GM10266 (cell line): ENCODE results near the gene WDFY2.

Source experiments
- DNase-seq: peaks from one replicate; pipeline ENCODE4 v3.0.0; 2012; ENCODE audit errors: extremely low spot score
- TF ChIP-seq, protein P1 (sequence below): IDR thresholded peaks from 2 replicates; pipeline ENCODE4 v1.5.1; 2012; ENCODE audit warnings: mild to moderate bottlenecking, low read depth; ENCODE audit not compliant: control insufficient read depth, insufficient read depth; ENCODE audit errors: missing control alignments

The WDFY2 gene

DNA sequence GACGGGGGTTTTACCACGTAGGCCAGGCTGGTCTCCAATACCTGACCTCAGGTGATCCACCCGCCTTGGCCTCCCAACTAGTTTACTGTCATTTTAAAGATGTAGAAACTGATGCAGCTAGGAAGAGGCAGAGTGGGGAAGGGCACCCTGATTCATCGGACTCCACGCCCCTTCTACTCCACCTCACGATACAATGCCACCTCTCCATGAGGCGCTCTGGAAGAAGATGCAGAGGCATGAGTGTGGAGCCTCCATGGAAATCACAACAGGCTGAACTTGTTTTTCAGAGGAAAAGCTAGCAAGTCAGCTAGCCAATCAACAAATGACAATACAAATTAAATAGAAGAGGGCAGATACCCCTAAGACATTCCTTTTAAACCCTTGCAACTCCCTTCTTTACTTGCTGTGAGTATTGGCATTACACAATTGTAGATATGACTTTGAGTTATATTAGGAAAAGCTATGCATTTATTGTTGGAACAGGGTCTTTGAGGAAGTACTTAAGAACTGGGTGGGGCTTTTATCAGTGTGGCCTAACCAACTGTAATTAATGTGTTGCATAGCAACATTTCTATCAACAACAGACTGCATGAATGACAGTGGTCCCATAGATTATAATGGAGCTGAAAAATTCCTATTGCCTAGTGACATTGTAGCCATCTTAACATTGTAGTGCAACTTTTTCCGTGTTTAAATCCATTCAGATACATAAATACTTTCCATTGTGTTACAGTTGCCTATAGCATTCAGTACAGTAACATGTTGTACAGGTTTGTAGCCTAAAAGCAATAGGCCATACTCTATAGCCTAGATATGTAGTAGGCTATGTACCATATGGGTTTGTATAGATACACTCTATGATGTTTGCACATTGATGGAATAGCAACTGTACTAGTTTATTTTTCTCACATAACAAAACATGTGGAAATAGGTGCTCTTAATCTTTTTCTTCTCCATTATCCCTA is 17.6 kb downstream of the WDFY2 start:
- no peak for DNase-seq

DNA sequence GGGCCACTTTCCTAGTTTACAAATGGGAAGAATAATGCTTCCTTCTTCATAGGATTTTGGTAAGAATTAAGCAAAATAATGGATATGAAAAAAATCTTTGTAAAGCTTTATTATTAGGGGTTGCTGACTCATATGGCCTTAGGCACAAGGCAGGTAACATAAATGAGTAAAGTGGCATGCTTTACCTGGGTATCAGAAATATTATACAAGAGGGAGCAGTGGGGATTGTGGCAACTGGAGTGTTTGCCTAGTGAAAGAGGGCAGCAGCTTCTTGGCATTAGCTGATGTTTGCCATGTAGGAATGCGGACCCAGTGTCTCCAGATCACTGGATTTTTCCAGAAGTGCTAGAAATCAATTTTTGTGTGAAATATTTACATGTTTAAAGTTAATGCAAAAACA is 19.5 kb downstream of the WDFY2 start:
- no peak for DNase-seq
- TF ChIP-seq, protein P1, sequence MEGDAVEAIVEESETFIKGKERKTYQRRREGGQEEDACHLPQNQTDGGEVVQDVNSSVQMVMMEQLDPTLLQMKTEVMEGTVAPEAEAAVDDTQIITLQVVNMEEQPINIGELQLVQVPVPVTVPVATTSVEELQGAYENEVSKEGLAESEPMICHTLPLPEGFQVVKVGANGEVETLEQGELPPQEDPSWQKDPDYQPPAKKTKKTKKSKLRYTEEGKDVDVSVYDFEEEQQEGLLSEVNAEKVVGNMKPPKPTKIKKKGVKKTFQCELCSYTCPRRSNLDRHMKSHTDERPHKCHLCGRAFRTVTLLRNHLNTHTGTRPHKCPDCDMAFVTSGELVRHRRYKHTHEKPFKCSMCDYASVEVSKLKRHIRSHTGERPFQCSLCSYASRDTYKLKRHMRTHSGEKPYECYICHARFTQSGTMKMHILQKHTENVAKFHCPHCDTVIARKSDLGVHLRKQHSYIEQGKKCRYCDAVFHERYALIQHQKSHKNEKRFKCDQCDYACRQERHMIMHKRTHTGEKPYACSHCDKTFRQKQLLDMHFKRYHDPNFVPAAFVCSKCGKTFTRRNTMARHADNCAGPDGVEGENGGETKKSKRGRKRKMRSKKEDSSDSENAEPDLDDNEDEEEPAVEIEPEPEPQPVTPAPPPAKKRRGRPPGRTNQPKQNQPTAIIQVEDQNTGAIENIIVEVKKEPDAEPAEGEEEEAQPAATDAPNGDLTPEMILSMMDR = no peak

More for the DNA sequence above, 17.6 kb downstream of the WDFY2 start:
- TF ChIP-seq, protein P1 = no peak

DNA sequence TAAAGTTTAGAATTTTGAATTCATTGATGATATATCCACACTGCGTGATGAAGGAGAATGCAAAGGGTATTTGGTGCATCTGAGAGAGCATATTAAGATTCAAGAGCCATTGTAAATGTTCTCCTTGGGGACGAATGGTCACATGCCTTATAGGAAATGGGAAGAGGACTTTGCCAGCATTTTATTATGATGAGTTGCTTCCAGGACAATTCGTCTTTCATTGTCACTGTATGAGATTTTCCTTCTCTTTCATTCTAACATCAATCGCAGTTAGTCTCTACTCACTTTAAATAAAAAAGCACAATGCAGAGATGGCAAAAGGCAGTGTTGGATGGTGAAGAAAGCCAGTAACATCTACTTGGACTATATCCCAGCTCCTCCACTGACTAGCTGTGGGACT is 21.4 kb downstream of the WDFY2 start:
- TF ChIP-seq, protein P1 = no peak
- no peak for DNase-seq

DNA sequence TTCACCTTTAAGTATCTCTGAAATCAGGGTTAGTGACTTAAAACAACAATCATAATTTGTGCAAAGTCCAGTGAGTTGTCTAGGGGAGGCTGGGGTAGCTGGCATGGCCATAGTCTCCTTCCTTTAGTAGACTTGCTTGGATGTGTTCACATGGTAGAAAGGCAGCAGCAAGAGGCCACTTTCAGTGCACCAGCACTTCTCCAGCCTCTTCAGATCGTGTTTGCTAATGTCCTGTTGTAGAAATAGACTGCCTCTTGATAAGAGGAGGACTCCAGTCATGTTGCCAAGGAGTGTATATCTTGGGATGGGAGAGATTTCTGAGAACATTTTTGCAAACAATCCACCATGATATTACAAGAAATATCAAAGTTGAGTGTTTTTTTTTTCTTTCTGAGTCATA is 22.9 kb downstream of the WDFY2 start:
- TF ChIP-seq, protein P1 = no peak
- DNase-seq = no peak

DNA sequence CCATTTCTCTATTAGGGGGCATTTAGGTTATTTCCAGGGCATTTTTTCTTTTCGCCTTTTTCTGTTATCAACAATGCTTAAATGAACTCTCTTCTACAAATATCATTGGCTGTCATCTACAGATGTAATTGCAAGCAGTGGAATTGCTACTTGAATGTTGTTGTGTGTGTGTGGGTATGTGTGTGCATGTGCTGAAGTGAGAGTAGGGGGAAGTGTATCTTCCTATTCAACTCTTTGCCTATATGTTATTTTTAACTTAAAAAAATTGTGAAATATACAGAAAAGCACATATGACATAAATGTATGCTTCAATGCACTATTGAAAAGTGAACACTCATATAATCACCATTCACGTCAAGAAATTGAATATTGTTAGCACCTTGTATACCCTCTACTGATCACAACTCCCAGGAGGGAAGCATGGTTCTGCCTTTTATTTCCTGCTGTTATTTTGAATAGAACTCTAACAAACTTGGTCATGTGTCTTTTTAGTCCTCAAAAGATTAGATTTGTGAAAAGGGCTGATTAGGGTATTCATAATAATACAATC is 24.7 kb downstream of the WDFY2 start:
- TF ChIP-seq, protein P1 = no peak

DNA sequence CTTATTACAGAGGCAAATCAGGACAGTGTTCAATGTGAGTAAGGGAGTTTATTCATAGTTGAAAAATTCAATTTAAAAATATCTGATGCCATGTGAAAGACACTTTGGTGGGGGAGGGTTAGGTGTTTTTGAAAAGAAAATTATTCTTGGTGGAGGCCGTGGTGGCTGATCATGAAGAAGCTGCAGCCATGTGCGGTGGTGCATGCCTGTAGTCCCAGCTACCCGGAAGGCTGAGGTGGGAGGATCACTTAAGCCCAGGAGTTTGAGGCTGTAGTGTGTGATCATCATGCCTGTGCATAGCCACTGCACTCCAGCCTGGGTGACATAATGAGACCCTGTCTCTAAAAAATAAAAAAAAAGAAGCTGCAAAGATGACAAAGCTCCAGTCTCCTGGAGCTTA is 28.6 kb downstream of the WDFY2 start:
- TF ChIP-seq, protein P1 = no peak
- DNase-seq = no peak

More for the DNA sequence above, 24.7 kb downstream of the WDFY2 start:
- DNase-seq = no peak

DNA sequence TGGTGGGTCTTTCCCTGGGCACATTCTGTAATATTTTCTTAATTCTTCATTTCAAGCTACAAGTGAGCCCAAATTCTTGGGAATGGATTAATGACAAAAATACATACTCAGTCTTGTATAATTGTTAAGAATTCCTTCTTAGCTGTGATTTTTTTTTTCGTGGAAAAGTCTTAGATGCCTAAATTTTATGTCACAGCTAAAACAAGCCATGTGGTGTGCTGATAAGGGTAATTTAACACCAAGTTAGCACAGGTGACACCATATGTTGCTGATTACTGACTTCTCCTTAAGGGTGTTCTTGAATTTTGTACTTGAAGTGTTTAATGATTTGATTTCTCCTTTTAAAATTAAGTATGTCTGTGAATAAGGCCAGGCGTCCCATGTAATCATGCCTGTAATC is 29.3 kb downstream of the WDFY2 start:
- TF ChIP-seq, protein P1 = no peak
- no peak for DNase-seq
